ELF-1 (cell line): ENCODE data around the gene TRIM27.
"Not testable (repeated sequence)": the region's sequence is repeated elsewhere in the genome, so short reads cannot be mapped to it uniquely, and the experiment has no call there.

ENCODE experiments used
- DNase-seq: peaks from one replicate; pipeline ENCODE4 v3.0.0-alpha.2; 2016; ENCODE audit warnings: low read depth, low spot score

The TRIM27 gene

GRCh38 chr6:28943223-28943556 lies 19.4 kb upstream of the TRIM27 start:
- no peak for DNase-seq

DNA sequence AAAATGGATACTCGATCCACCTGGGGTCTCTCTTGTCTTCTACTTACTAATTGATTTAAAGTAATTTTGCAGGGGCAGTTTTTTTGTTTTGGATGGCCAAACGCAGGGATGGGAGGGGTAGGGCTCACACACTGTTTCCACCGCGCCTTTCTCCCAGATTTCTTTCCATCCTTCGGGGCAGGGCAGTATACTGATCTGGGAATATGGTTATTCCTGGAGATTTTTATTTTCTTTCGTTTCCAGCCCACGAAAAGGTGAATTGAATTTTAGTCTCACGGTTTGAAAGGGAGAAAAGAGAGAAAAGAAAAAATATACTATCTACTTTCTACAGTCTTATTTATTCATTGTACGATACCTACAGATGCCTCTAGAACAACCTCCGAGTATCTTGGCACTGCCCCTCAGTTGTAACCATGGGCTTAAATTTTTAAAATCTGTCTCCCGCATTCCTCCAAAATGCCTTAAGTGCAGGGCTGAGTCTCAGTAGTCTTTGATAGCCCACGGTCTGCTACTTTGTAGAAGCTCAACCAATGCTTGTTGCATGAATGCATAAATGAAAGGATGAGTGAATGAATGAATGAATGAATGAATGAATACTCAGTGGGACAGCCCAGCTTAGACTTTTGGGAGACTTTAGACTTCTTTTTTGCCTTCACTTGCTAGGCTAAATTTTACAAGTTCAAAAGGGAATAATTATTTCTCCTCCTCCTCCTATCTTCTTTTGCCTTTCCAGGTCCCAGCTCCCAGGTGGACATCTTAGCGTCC lies 18.1 kb upstream of the TRIM27 start:
- peak; percentile 92 for DNase-seq

GRCh38 chr6:28940858-28941683 lies 17.3 kb upstream of the TRIM27 start:
- peak; percentile 93 for DNase-seq

- peak; percentile 88 for DNase-seq
Observed at GRCh38 chr6:28940294-28940857, 16.6 kb upstream of the TRIM27 start.

- DNase-seq = no peak
Observed at GRCh38 chr6:28933069-28933468, 9.3 kb upstream of the TRIM27 start.

- DNase-seq = no peak
Observed at GRCh38 chr6:28929887-28930620, 6.3 kb upstream of the TRIM27 start.

DNA sequence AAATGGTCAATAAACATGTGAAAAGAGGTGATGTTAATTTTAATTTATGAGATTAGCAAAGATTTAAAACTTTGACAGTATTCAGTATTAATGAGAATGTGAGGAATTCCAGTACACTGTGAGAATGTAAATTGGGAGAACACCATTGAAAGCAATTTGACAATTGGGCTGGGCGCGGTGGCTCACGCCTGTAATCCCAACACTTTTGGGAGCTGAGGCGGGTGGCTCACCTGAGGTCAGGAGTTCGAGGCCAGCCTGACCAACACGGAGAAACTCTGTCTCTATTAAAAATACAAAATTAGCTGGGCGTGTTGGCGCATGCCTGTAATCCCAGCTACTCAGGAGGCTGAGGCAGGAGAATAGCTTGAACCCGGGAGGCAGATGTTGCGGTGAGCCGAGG lies 5.6 kb upstream of the TRIM27 start:
- DNase-seq = not testable (repeated sequence)

GRCh38 chr6:28927846-28928245 lies 4.1 kb upstream of the TRIM27 start:
- no peak for DNase-seq

DNA sequence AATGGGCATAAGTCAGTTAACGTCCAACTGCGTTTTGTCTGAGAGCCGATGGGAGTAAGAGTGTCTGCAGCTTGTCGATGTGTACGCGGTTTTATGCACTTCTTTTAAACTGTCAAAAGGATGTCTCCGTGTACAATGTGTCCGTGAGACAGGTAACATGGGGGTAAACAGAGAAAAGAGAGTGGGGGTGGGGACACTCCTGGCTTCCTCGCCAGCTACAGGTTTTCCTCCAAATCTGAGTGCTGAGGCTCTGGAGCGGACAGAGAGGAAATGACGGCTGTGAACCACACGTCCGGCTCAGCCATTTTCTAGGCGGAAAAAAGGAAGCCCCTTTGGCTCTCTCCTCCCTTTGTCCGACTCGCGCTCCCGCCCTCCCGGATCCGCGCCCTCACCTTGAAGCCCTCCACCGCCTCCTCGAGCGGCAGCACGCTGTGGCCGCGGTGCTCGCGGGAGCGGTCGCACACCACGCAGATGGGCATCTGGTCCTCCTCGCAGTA lies 916 bp downstream of the TRIM27 start:
- peak; percentile 59 for DNase-seq

DNA sequence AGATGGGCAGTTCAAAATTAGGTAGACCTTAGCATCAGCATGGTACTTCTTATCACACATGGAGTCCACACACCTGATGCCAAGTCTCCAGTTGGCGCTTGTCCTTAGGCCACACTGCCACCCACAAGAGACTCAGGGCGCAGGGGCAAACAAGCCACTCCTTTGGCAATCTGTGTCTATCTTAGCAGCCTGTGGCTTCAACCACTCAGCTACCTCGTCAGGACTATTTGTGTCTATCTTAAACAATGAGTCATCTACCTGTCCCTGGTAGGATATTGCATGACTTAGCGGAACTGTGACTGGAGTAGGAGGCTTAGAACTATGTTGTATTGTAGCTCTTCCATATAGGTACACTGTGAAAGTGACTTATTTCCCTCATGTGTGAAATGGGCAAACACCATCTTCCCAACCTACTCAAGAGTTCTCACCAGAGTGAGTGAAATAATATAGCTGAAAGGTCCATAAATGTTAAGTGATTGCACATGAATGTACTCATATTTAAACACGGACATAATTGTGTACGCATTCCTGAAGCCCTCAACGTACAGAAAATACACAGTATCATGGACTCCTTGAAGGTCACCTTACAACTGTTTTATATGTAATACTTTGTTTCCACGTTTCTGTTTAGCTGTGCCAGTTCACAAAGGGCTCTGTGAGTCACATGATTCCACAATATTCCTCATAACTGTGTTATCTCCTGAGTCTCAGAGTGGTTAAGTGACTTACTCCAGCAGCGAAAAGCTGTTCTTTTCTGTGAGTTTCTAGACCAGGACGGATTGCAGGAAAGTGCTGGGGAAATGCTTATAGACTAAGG lies 1.6 kb downstream of the TRIM27 start:
- no peak for DNase-seq

GRCh38 chr6:28920281-28920680 lies 3.5 kb downstream of the TRIM27 start:
- no peak for DNase-seq

- DNase-seq = no peak
Observed at GRCh38 chr6:28914941-28915340, 8.8 kb downstream of the TRIM27 start.

DNA sequence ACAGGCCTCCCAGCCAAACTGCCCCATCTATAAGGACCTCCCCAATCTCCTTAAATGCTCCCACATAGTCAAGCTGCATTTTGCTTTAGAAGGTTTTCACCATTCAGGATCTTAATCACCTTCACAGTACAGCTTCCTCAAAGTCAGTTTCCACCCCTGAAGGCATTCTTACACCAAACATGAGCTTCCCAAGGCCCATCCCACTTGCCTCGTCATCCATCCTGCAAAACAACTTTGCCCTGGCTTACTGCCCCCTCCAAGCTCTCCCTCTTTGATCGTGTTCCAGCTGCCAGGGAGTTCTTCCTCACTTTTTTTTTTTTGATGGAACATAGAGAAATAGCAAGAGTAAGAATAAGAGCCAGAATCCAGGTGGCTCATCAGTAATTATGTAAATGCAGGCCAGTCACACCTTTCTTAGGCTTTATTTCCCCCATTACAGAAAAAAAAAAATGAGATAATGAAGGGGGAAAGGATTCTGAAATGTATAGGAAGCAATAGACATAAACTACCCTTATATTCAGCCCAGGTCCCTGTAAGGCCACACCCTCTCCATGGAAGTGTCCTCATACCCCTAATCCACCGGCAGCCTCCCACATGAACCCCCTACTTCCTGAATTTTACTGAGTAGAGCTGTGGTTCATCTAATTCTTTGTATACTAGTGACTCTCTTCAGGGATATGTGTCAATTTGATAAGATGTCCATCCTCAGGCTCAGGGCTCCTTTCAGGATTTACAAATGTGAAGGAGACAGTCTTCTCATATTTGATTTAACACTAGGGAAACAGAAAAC lies 12.7 kb downstream of the TRIM27 start:
- peak; percentile 18 for DNase-seq

GRCh38 chr6:28907394-28907793 lies 16.4 kb downstream of the TRIM27 start:
- DNase-seq = no peak

DNA sequence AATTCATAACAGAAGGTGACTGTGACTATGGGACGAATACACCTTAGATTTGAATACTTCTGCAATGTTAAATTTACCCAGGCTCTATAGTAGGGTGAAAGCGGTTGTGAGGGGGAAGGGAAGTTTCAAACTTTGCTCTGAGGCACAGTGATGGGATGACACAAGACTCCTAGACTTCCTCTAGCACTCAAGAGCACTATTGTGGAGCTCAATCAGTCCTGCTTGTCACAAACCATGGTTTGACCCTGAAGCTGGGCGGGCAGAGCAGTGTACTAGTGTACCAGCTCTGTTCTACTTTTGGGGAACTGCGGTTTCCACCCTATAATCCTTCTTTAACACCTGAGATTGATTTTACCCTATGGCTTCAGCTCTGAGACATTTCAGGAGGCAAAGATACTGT lies 17.1 kb downstream of the TRIM27 start:
- DNase-seq = no peak

DNA sequence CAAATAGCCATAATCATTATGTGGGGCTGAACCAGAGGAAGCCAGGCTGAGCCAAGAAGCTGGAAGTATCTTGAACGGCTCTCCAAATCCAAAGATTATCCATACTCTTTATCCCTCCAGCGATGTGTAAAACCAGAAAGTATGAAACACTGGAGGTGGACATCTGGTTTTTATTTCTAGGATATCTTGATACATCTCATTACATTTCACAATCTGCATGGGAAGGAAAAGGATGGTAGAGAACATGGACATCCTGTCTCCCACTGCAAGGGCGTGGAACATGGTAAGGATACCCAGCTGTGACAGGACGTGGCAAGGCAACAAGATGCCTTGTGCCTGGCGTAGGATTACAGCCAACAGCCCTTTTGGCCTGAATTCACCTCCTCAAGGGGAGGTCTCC lies 20.1 kb downstream of the TRIM27 start:
- no peak for DNase-seq

DNA sequence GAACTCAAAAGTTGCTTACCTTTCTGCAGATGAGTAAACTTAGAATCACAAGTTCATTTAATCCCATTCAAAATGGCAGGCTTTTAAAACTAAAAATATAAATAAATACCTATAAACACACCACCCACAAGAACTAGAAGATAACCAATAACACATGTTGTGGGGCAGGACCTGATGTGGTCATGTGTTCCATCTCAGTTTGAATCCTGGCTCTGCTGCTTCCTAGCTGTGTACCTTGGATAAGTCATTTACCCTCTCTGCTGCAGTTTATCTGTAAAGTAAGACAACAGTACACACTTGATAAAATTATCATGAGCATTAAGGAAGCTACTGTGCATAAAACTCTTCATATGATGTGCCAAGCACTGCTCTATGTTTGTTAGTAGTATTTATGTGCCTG lies 22.0 kb downstream of the TRIM27 start:
- no peak for DNase-seq

DNA sequence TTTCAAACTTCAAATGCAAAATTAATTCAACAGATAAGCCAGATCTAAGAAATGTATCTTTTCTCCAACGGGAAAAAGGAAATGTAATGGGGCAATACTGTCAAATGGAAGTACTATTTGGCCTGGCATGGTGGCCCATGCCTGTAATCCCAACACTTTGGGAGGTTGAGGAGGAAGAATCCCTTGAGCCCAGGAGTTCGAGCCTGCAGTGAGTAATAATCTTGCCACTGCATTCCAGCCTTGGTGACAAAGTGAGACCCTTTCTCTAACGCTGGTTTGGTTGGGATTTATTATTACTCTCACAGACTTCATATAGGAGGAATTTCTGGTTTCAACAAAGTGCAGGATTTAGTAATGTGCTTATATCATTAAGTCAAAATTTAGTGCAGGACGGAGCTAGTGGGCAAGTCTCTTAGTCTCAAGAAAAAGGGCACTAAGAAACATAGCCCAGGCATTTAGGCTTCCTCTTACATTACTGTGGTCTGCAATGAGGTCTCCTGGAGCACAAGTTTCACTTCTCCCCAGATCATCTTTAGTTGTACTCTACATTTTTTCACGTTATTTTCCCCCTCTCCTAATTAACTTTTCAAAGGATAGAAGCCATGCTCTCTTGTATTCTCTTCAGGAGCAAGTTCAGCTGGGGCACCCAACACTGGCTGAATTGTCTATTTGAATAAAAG lies 23.1 kb downstream of the TRIM27 start:
- DNase-seq = no peak

- DNase-seq = no peak
Observed at GRCh38 chr6:28898710-28898965, 25.1 kb downstream of the TRIM27 start.

DNA sequence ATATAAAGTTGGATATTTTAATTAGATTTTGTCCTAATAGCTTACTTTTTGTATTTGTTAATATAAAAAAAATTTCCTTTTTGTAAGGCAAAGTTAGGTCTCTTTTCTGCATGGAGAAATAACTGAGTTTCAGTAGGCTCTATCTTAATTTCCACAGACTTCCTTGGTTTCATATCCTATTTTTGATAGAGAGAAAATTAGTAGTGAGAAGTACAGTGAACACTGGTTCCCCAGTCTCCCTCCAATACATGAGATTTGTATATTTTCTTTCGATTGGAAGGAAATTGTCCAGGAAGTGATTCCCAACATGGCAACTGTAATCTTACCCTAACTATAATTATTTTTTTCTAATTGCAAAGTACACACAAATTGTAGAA lies 26.4 kb downstream of the TRIM27 start:
- DNase-seq = no peak
